GM10248 (cell line): Measurements from ENCODE around the gene ATP5MG.

Experiments
- CTCF ChIA-PET: fragments of 300-600 bp; sonication (Branson Sonifier 250); formaldehyde crosslinking; extraction: SDS; loops from one replicate; lab custom pipeline; 2021; ENCODE audit warnings: antibody characterized with exemption; lab: Yijun Ruan, JAX
- POLR2A ChIA-PET: fragments of 350-650 bp; sonication (Branson Sonifier 250); formaldehyde crosslinking; extraction: SDS; loops from one replicate; lab custom pipeline; 2020; ENCODE audit warnings: antibody characterized with exemption; lab: Yijun Ruan, JAX
- DNase-seq: peaks from one replicate; pipeline ENCODE4 v3.0.0; 2012; ENCODE audit errors: extremely low spot score
- TF ChIP-seq, protein P1 (sequence below): IDR thresholded peaks from 2 replicates; pipeline ENCODE4 v1.5.1; 2012; ENCODE audit warnings: mild to moderate bottlenecking, low read depth; ENCODE audit errors: extremely low read depth, missing control alignments, control extremely low read depth

ATP5MG gene

GRCh38 chr11:118430956-118431355 lies 29.6 kb downstream of the ATP5MG start:
- TF ChIP-seq, protein P1, sequence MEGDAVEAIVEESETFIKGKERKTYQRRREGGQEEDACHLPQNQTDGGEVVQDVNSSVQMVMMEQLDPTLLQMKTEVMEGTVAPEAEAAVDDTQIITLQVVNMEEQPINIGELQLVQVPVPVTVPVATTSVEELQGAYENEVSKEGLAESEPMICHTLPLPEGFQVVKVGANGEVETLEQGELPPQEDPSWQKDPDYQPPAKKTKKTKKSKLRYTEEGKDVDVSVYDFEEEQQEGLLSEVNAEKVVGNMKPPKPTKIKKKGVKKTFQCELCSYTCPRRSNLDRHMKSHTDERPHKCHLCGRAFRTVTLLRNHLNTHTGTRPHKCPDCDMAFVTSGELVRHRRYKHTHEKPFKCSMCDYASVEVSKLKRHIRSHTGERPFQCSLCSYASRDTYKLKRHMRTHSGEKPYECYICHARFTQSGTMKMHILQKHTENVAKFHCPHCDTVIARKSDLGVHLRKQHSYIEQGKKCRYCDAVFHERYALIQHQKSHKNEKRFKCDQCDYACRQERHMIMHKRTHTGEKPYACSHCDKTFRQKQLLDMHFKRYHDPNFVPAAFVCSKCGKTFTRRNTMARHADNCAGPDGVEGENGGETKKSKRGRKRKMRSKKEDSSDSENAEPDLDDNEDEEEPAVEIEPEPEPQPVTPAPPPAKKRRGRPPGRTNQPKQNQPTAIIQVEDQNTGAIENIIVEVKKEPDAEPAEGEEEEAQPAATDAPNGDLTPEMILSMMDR: no peak
- POLR2A ChIA-PET: interaction anchor here (0.5 kb wide), 1 partner anchor 29 kb away, joined by 5 read pairs; no protein-coding TSS in a partner anchor
- CTCF ChIA-PET: interaction anchor here (0.7 to 2.1 kb wide), 4 partner anchors 13 to 26 kb away, joined by 3 to 7 read pairs (median 3); no protein-coding TSS in a partner anchor
- DNase-seq: no peak

- no peak for DNase-seq
- TF ChIP-seq, protein P1: no peak
- CTCF ChIA-PET: interaction anchor here (2.1 kb wide), 1 partner anchor 54 kb away, joined by 8 read pairs; no protein-coding TSS in a partner anchor
- POLR2A ChIA-PET: interaction anchor here (1.0 kb wide), 1 partner anchor 10 kb away, joined by 4 read pairs; no protein-coding TSS in a partner anchor
Observed at GRCh38 chr11:118434123-118434552, 32.7 kb downstream of the ATP5MG start.

DNA sequence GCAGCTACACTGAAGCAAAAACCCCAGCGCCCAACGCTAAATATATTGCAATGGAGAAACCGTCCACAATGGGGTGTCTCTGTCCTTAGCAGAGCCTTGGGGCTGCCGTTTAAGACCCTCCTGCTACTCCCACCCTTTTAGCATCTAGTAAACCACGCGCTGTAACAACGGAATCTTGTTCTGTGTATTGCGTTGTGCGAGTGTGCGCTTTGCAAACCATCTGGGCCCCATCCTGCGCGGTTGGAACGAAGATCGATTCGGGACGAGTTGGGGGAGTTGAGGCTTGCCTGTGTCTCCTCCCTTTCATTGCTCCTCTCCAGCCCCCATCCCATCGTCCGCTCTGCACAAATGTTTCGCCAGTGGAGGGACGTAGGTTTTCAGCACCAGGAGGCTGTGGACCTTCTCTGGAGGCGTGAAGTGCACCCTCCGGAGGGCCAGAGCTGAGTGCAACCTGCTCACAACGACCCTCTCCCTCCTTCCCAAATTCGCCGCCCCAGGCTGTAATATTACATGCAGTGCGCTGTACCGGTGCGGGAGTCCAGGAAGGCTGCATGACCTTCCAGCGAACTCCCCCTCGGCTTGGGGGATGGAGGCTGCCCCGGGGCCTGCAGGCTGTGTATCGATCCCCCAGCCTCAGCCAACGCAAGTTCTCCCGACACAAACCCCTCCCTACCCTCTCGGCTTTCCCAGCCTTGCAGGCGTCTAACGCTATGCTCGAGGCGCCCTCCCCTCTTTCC lies 33.3 kb downstream of the ATP5MG start:
- DNase-seq: peak; percentile 54
- TF ChIP-seq, protein P1: peak; percentile 20
- ChIA-PET CTCF (interaction anchor here (0.8 to 2.1 kb wide), 9 partner anchors 9 to 54 kb away, joined by 3 to 11 read pairs (median 4); no protein-coding TSS in a partner anchor), POLR2A (interaction anchor here (0.6 to 1.2 kb wide), 3 partner anchors 9 to 123 kb away, joined by 3 to 4 read pairs (median 4); no protein-coding TSS in a partner anchor)

GRCh38 chr11:118435290-118435892 lies 34.0 kb downstream of the ATP5MG start:
- TF ChIP-seq, protein P1: no peak
- ChIA-PET CTCF (interaction anchor here (0.8 to 2.1 kb wide), 11 partner anchors 9 to 53 kb away, joined by 3 to 11 read pairs (median 3); no protein-coding TSS in a partner anchor), POLR2A (interaction anchor here (0.6 to 1.2 kb wide), 3 partner anchors 8 to 123 kb away, joined by 3 to 4 read pairs (median 4); no protein-coding TSS in a partner anchor)
- DNase-seq: peak; percentile 74

GRCh38 chr11:118435893-118436624 lies 34.7 kb downstream of the ATP5MG start, which contains the start of gene KMT2A:
KMT2A (plus strand) TSS chr11:118436492; CDS start chr11:118436513, 21 bp downstream.
- peak; percentile 93 for DNase-seq
- TF ChIP-seq, protein P1: peak; percentile 100
- ChIA-PET POLR2A (interaction anchor here (0.6 to 1.2 kb wide), 2 partner anchors 22 to 25 kb away, joined by 3 read pairs; no protein-coding TSS in a partner anchor), CTCF (interaction anchor here (0.8 to 2.1 kb wide), 9 partner anchors 8 to 52 kb away, joined by 3 to 11 read pairs (median 4); no protein-coding TSS in a partner anchor)
